ENCODE results near the gene HACD2. TPM values are rescaled to one million over a fixed set of nuclear protein-coding genes. Genes with fewer than 3 reads are reported as not detected.
A peak's percentile ranks its signal among the peaks of the same experiment; 100 is the strongest.

HACD2 gene
- polyA plus RNA-seq, 2 of the 4 experiments (the other 2 are of a cell fraction), result 41.8 to 97.7 TPM

GRCh38 chr3:123540285-123540684 lies 44.6 kb downstream of the HACD2 start:
- POLR2A ChIA-PET, result no interaction called here
- 54% methylated on average over 2 of the region's 2 CpGs for WGBS (ENCODE audit: missing lambda C conversion rate)
- ATAC-seq, result no peak

DNA sequence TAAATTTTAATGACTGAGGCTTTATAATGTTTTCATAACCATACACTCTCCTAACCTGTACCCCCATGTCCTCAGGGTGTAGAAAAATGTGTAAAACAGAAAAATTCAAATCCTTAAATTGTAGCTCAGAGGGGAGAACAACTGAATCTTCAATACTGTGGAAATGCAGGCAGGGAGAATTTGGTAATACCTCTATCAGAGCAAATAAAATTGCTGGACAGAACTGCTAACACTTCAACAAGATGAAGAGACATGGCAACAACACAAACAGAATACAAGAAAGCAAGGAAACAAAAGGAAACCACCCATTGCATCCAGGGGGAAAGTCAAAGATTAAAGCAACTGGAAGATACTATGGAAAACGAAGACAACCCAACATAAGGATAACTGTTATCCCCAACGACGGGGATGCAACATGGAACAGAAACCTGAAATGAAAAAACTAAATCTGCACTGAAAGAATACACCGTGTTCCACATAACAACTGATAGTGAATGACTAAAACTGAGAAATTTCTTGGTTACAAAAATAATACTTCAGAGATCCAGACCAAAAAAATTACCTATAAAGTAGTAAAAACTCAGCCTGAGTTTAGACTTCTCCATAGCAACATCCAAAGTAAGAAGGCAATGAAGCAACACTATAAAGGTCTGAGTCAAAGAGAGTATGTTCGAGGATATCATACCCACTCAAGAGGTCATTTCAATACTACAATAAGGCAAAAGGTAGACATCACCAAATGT lies 48.5 kb downstream of the HACD2 start:
- H3K4me2 ChIP-seq, result no peak overlapping the region
- ChIA-PET CTCF (interaction anchor here (0.6 kb wide), 1 partner anchor 207 kb away, joined by 3 read pairs; no protein-coding TSS in a partner anchor), POLR2A (no interaction called here)
- H3K27ac ChIP-seq, result no peak overlapping the region
- ATAC-seq (no peak), FAIRE-seq (peak; percentile 46), DNase-seq (ENCODE audit: low read depth in 1 of 2, low spot score in 1 of 2) (no peak)
- TF ChIP-seq FOSL2 (IDR thresholded peaks at IDR 0.05) (no peak), FOSL2 (CRISPR knock-in tag; IDR thresholded peaks at IDR 0.05) (no peak), KDM1A (IDR thresholded peaks at IDR 0.05; ENCODE audit: low read depth) (no peak), SMC3 (IDR thresholded peaks at IDR 0.05) (no peak), FOXS1 (CRISPR knock-in tag; IDR thresholded peaks at IDR 0.05) (no peak), MAZ (IDR thresholded peaks at IDR 0.05; ENCODE audit: borderline replicate concordance, low read depth, low read length) (no peak), EP300 (IDR thresholded peaks at IDR 0.05) (no peak), RAD21 (conservative IDR thresholded peaks at IDR 0.05 in 1 of 2, IDR thresholded peaks at IDR 0.05 in 1 of 2) (no peak), PHF8 (IDR thresholded peaks at IDR 0.05; ENCODE audit: borderline replicate concordance, low read depth) (no peak), GATA3 (IDR thresholded peaks at IDR 0.05; ENCODE audit: borderline replicate concordance) (no peak), POLR2A (IDR thresholded peaks at IDR 0.05; ENCODE audit: low read length) (no peak), CBX2 (IDR thresholded peaks at IDR 0.05; ENCODE audit: borderline replicate concordance, low read depth) (no peak), HOXB5 (CRISPR knock-in tag; IDR thresholded peaks at IDR 0.05) (no peak)
- TF ChIP-seq, protein P1, sequence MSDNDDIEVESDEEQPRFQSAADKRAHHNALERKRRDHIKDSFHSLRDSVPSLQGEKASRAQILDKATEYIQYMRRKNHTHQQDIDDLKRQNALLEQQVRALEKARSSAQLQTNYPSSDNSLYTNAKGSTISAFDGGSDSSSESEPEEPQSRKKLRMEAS (IDR thresholded peaks at IDR 0.05), result no peak
- TF ChIP-seq, protein P2, sequence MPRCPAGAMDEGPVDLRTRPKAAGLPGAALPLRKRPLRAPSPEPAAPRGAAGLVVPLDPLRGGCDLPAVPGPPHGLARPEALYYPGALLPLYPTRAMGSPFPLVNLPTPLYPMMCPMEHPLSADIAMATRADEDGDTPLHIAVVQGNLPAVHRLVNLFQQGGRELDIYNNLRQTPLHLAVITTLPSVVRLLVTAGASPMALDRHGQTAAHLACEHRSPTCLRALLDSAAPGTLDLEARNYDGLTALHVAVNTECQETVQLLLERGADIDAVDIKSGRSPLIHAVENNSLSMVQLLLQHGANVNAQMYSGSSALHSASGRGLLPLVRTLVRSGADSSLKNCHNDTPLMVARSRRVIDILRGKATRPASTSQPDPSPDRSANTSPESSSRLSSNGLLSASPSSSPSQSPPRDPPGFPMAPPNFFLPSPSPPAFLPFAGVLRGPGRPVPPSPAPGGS (IDR thresholded peaks at IDR 0.05), result no peak
- H3K4me3 ChIP-seq, result no peak overlapping the region
- 90% methylated on average over 5 of the region's 5 CpGs for WGBS (ENCODE audit: missing lambda C conversion rate)
- no peaks in the 10 kb centered on the region for H3K4me1 ChIP-seq
- H3K9me3 ChIP-seq, result no peaks in the 10 kb centered on the region

More at GRCh38 chr3:123540285-123540684, 44.6 kb downstream of the HACD2 start:
- DNase-seq (ENCODE audit: low read depth in 1 of 2, low spot score in 1 of 2), result no peak
- no peak overlapping the region for H3K4me3 ChIP-seq
- H3K4me1 ChIP-seq, result no peaks in the 10 kb centered on the region
- no peak overlapping the region for H3K27ac ChIP-seq
- FAIRE-seq, result no peak
- no peaks in the 10 kb centered on the region for H3K9me3 ChIP-seq
- CTCF ChIA-PET, result interaction anchor here (0.8 to 2.0 kb wide), 3 partner anchors 18 to 183 kb away, joined by 3 to 7 read pairs (median 6); no protein-coding TSS in a partner anchor
- H3K4me2 ChIP-seq, result no peak overlapping the region
- TF ChIP-seq HOXB13 (CRISPR knock-in tag; IDR thresholded peaks at IDR 0.05; ENCODE audit: low read depth) (no peak), ZSCAN20 (CRISPR knock-in tag; IDR thresholded peaks at IDR 0.05) (no peak), FOSB (CRISPR knock-in tag; IDR thresholded peaks at IDR 0.05) (no peak), MYC (IDR thresholded peaks at IDR 0.05; ENCODE audit: borderline replicate concordance, low read length) (no peak), EP300 (IDR thresholded peaks at IDR 0.05) (no peak), JUNB (IDR thresholded peaks at IDR 0.05) (no peak), NFE2L2 (conservative IDR thresholded peaks at IDR 0.05; ENCODE audit: low read length) (no peak), EHF (CRISPR knock-in tag; IDR thresholded peaks at IDR 0.05) (no peak), JUN (IDR thresholded peaks at IDR 0.05) (no peak), RNF2 (IDR thresholded peaks at IDR 0.05; ENCODE audit: borderline replicate concordance, low read depth) (no peak)

GRCh38 chr3:123535580-123535979 lies 49.3 kb downstream of the HACD2 start:
- FAIRE-seq (no peak), ATAC-seq (no peak), DNase-seq (ENCODE audit: low read depth in 1 of 2, low spot score in 1 of 2) (no peak)
- Histone ChIP-seq H3K9me3 (no peaks in the 10 kb centered on the region), H3K4me2 (no peak overlapping the region), H3K4me1 (no peaks in the 10 kb centered on the region), H3K27ac (no peak overlapping the region), H3K4me3 (no peak overlapping the region)
- 93% methylated on average over 1 of the region's 1 CpG for WGBS (ENCODE audit: missing lambda C conversion rate)
- no peak for TF ChIP-seq RNF2 (IDR thresholded peaks at IDR 0.05; ENCODE audit: borderline replicate concordance, low read depth)
- TF ChIP-seq SREBF2 (IDR thresholded peaks at IDR 0.05), result no peak
- no peak for TF ChIP-seq CEBPB (IDR thresholded peaks at IDR 0.05)
- no peak for TF ChIP-seq EHMT2 (IDR thresholded peaks at IDR 0.05; ENCODE audit: low read depth)
- TF ChIP-seq RAD21 (conservative IDR thresholded peaks at IDR 0.05 in 1 of 2, IDR thresholded peaks at IDR 0.05 in 1 of 2), result no peak
- TF ChIP-seq SMC3 (IDR thresholded peaks at IDR 0.05), result no peak
- TF ChIP-seq FOSB (CRISPR knock-in tag; IDR thresholded peaks at IDR 0.05), result no peak
- no peak for TF ChIP-seq KDM5A (IDR thresholded peaks at IDR 0.05)
- no peak for TF ChIP-seq CHD4 (IDR thresholded peaks at IDR 0.05; ENCODE audit: borderline replicate concordance)
- POLR2A ChIA-PET, result no interaction called here
- CTCF ChIA-PET, result interaction anchor here (1.1 kb wide), 1 partner anchor 249 kb away, joined by 3 read pairs; no protein-coding TSS in a partner anchor

Measured in A549 (cell line).